Smooth muscle cell (in vitro differentiated cells): Measurements from ENCODE around the gene LRCH1. TPM values are rescaled to one million over a fixed set of nuclear protein-coding genes. Genes with fewer than 3 reads are reported as not detected.

Source experiments
- DNase-seq: peaks from one replicate; lab custom pipeline; 2025; ENCODE audit not compliant: unreplicated experiment; lab: John Stamatoyannopoulos, UW
- H2AFZ ChIP-seq: fragments of 200-600 bp; sonication (generic); 2 replicates; pipeline ENCODE4 v1.6.0; 2016; ENCODE audit warnings: antibody characterized with exemption, low read depth, mild to moderate bottlenecking
- H3F3A ChIP-seq: fragments of 200-600 bp; sonication (generic); 2 replicates; pipeline ENCODE4 v1.6.0; 2017; ENCODE audit warnings: antibody characterized with exemption, low read depth
- H3K27ac ChIP-seq: fragments of 200-600 bp; sonication (generic); 2 replicates; pipeline ENCODE4 v1.5.1; 2016; ENCODE audit warnings: low read depth, mild to moderate bottlenecking
- H3K27me3 ChIP-seq: fragments of 200-600 bp; sonication (generic); 2 replicates; pipeline ENCODE4 v1.6.1; 2016; ENCODE audit warnings: low read depth, mild to moderate bottlenecking
- H3K36me3 ChIP-seq: fragments of 200-600 bp; sonication (generic); 2 replicates; pipeline ENCODE4 v1.5.1; 2016; ENCODE audit warnings: low read depth
- H3K4me1 ChIP-seq: fragments of 200-600 bp; sonication (generic); 2 replicates; pipeline ENCODE4 v1.5.1; 2016; ENCODE audit warnings: low read depth
- H3K4me2 ChIP-seq: fragments of 200-600 bp; sonication (generic); 2 replicates; pipeline ENCODE4 v1.6.0; 2016; ENCODE audit warnings: mild to moderate bottlenecking
- H3K4me3 ChIP-seq: fragments of 200-600 bp; sonication (generic); 2 replicates; pipeline ENCODE4 v1.5.1; 2016; ENCODE audit warnings: mild to moderate bottlenecking
- H3K79me2 ChIP-seq: fragments of 200-600 bp; sonication (generic); 2 replicates; pipeline ENCODE4 v1.6.0; 2016; ENCODE audit warnings: low read depth, mild to moderate bottlenecking
- H3K9ac ChIP-seq: fragments of 200-600 bp; sonication (generic); 2 replicates; pipeline ENCODE4 v1.6.0; 2016; ENCODE audit warnings: low read depth
- H3K9me3 ChIP-seq: fragments of 200-600 bp; sonication (generic); replicated peaks from 2 replicates; pipeline ENCODE4 v1.5.1; 2016; ENCODE audit warnings: low read depth
- H4K20me1 ChIP-seq: fragments of 200-600 bp; sonication (generic); 2 replicates; pipeline ENCODE4 v1.6.0; 2016; ENCODE audit warnings: low read depth
- WGBS: methylation state at CpG from one replicate; pipeline ENCODE4 v1.1.7; 2016; ENCODE audit warnings: low lambda C conversion rate; 5-methylcytosine and 5-hydroxymethylcytosine counted together
- polyA plus RNA-seq: library from polyadenylated mRNA; unstranded; fragments of >200 nt; fragmentation: Nextera tagmentation; extraction: Ambion mirVana; gene quantifications from 2 replicates; pipeline ENCODE4 v1.2.1, GENCODE V29; 2016
- total RNA-seq: library from RNA; depleted of rRNA; stranded (reverse); fragments of >200 nt; gene quantifications from 2 replicates; pipeline ENCODE4 v1.2.3, GENCODE V29; 2014
- TF ChIP-seq, protein P1 (sequence below): fragments of 200-600 bp; sonication (generic); IDR thresholded peaks from 2 replicates; pipeline ENCODE4 v1.5.1; 2017; ENCODE audit warnings: borderline replicate concordance, mild to moderate bottlenecking, antibody characterized with exemption; ENCODE audit not compliant: insufficient read depth, poor library complexity, severe bottlenecking

LRCH1 gene
- total and polyA plus RNA-seq, 2 experiments from 2014 or later = 9.4 to 27.7 TPM

DNA sequence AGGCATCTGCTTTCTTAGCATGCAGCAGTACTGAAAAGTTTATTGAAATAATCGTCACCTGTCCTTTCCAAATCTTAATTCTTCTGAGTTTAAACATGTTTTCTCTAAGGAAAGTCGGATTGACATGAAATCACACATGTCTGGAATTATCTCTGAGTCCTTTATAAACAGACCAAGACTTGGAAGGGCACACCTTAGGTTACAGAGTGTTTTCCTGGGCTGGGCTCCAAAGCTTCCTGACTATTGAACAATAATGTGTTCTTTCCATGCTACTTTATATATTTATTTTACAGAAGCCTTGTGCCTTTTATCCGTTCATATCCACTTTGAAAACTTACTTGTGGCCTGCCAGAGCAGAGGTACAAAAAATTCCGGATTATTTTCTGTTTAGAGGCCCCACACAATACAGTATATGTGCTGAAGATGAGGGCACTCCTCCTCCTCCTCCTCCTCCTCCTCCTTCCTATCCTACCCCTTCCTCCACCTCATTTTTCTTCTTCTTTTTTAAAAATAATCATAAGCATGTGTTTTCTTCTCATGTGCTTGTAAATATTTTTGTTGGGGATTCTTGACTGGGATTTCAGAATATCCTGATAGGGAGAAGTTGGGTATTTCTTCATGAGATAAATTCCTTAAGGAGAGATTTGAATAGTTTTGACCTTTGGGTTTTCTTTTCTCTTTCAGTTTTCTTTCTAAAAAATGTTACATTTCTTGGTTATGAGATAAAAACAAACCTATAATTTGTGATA lies 52.3 kb downstream of the LRCH1 start:
- no peaks in the 10 kb centered on the region for H3F3A ChIP-seq
- DNase-seq = no peak
- H3K27ac ChIP-seq = no peak overlapping the region
- H3K9me3 ChIP-seq = no peaks in the 10 kb centered on the region
- peaks cover 92% of the 10 kb centered on the region for H4K20me1 ChIP-seq
- no peak overlapping the region for H3K9ac ChIP-seq
- H3K4me2 ChIP-seq = no peak overlapping the region
- H3K36me3 ChIP-seq = no peaks in the 10 kb centered on the region
- 89% methylated on average over 4 of the region's 4 CpGs for WGBS
- H3K79me2 ChIP-seq = peaks cover 98% of the 10 kb centered on the region
- H3K4me1 ChIP-seq = no peaks in the 10 kb centered on the region
- H2AFZ ChIP-seq = no peak overlapping the region
- H3K27me3 ChIP-seq = no peaks in the 10 kb centered on the region
- no peak overlapping the region for H3K4me3 ChIP-seq
- TF ChIP-seq, protein P1, sequence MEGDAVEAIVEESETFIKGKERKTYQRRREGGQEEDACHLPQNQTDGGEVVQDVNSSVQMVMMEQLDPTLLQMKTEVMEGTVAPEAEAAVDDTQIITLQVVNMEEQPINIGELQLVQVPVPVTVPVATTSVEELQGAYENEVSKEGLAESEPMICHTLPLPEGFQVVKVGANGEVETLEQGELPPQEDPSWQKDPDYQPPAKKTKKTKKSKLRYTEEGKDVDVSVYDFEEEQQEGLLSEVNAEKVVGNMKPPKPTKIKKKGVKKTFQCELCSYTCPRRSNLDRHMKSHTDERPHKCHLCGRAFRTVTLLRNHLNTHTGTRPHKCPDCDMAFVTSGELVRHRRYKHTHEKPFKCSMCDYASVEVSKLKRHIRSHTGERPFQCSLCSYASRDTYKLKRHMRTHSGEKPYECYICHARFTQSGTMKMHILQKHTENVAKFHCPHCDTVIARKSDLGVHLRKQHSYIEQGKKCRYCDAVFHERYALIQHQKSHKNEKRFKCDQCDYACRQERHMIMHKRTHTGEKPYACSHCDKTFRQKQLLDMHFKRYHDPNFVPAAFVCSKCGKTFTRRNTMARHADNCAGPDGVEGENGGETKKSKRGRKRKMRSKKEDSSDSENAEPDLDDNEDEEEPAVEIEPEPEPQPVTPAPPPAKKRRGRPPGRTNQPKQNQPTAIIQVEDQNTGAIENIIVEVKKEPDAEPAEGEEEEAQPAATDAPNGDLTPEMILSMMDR = no peak

DNA sequence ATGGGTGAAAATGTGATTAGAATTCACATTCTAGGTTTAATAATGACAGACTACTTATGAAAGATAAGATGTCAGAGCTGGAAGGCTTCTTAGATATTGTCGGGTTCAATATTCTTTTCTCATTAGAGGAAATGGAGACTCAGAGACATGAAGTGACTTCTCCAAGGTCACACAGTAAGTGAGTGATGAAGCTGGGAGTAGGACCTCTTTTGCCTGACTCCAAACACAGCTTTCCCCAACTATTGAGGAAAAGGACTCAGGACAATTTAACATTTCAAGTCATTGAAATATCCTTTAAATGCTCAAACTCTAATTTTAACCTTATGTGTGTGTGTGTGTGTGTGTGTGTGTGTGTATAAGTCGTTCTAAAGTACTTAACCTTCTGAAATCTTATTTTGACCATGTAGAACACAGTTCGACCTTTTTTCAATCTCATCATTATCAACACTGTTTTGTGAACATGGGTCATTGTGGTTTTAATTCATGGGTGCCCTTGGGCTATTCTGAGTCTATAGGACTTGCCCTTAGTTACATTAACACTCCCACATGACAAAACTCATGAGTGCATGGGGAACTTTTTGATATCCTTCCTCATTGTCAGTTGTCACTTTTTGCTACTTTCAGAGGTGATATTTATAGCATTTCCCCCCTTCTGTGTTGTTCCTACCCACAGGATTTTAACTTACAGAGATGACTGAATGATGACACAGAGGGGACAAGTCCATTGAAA lies 53.0 kb downstream of the LRCH1 start:
- Histone ChIP-seq H3K27me3 (no peaks in the 10 kb centered on the region), H4K20me1 (peaks cover 92% of the 10 kb centered on the region), H3K4me1 (no peaks in the 10 kb centered on the region), H3K9me3 (no peaks in the 10 kb centered on the region), H3K9ac (no peak overlapping the region), H2AFZ (no peak overlapping the region), H3K4me3 (no peak overlapping the region), H3K36me3 (no peaks in the 10 kb centered on the region), H3K27ac (no peak overlapping the region), H3K4me2 (no peak overlapping the region), H3F3A (no peaks in the 10 kb centered on the region), H3K79me2 (peaks cover 98% of the 10 kb centered on the region)
- TF ChIP-seq, protein P1 = no peak
- no peak for DNase-seq
- WGBS = 91% methylated on average over 3 of the region's 3 CpGs

DNA sequence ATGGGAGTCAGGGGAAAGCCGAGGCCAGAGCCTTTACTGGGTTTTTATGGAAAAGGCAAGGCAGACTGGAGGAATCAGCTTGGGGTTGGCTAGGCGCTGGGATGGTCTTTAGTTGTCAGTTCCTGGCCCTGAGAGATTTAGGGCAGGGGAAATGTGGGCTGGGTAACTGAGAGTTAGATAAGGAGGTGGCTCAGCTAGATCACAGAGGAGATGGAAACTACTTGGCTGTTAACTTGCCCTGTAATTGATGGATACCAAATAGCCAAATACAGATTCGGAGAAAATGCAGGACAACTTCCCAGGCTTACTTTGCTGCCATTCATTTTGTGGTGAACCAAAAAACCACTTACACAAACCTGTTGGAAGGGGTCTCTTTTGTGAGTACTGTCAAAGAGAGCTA lies 54.0 kb downstream of the LRCH1 start:
- Histone ChIP-seq H3K27ac (no peak overlapping the region), H4K20me1 (peaks cover 89% of the 10 kb centered on the region)
- DNase-seq = no peak

More for the DNA sequence above, 54.0 kb downstream of the LRCH1 start:
- no peak overlapping the region for H2AFZ ChIP-seq
- H3K27me3 ChIP-seq = no peaks in the 10 kb centered on the region
- no peaks in the 10 kb centered on the region for H3K9me3 ChIP-seq
- TF ChIP-seq, protein P1 = no peak
- H3K9ac ChIP-seq = no peak overlapping the region
- peaks cover 98% of the 10 kb centered on the region for H3K79me2 ChIP-seq
- WGBS = 45% methylated on average over 3 of the region's 3 CpGs
- no peak overlapping the region for H3K4me2 ChIP-seq
- H3K4me3 ChIP-seq = no peak overlapping the region
- H3K4me1 ChIP-seq = no peaks in the 10 kb centered on the region
- no peaks in the 10 kb centered on the region for H3K36me3 ChIP-seq
- H3F3A ChIP-seq = no peaks in the 10 kb centered on the region
